Measurements from ENCODE around the gene DUOXA2.
"Not testable (repeated sequence)": the region's sequence is repeated elsewhere in the genome, so short reads cannot be mapped to it uniquely, and the experiment has no call there.

The DUOXA2 gene

GRCh38 chr15:45094358-45094730 lies 19.8 kb upstream of the DUOXA2 start:
- TF ChIP-seq CTCF (conservative IDR thresholded peaks at IDR 0.05) = no peak
- no peak overlapping the region for H3K27ac ChIP-seq

- H3K27ac ChIP-seq = no peak overlapping the region
- no peak for TF ChIP-seq CTCF (conservative IDR thresholded peaks at IDR 0.05)
Observed at GRCh38 chr15:45095661-45096060, 18.5 kb upstream of the DUOXA2 start.

GRCh38 chr15:45097466-45097865 lies 16.7 kb upstream of the DUOXA2 start:
- no peak for TF ChIP-seq CTCF (conservative IDR thresholded peaks at IDR 0.05)
- no peak overlapping the region for H3K27ac ChIP-seq

- no peak overlapping the region for H3K27ac ChIP-seq
- TF ChIP-seq CTCF (conservative IDR thresholded peaks at IDR 0.05) = no peak
Observed at GRCh38 chr15:45099549-45100165, 14.5 kb upstream of the DUOXA2 start.

GRCh38 chr15:45100884-45101625 lies 13.1 kb upstream of the DUOXA2 start:
- no peak for TF ChIP-seq CTCF (conservative IDR thresholded peaks at IDR 0.05)

GRCh38 chr15:45101749-45102148 lies 12.4 kb upstream of the DUOXA2 start:
- no peak overlapping the region for H3K27ac ChIP-seq
- TF ChIP-seq CTCF (conservative IDR thresholded peaks at IDR 0.05) = no peak

More at GRCh38 chr15:45100884-45101625, 13.1 kb upstream of the DUOXA2 start:
- H3K27ac ChIP-seq = no peak overlapping the region

GRCh38 chr15:45102226-45102625 lies 11.9 kb upstream of the DUOXA2 start:
- TF ChIP-seq CTCF (conservative IDR thresholded peaks at IDR 0.05) = no peak
- no peak overlapping the region for H3K27ac ChIP-seq

GRCh38 chr15:45104170-45104569 lies 10.0 kb upstream of the DUOXA2 start:
- H3K27ac ChIP-seq = not testable (repeated sequence)

Measured in VCaP (cell line).